HG03354 (cell line): Measurements from ENCODE around the gene SLC43A3.

Source experiments
- ATAC-seq: cut with Tn5 transposase; IDR thresholded peaks from one replicate; pipeline ENCODE4 v1.9.1; 2021; ENCODE audit warnings: mild to moderate bottlenecking; ENCODE audit not compliant: unreplicated experiment, poor library complexity, severe bottlenecking

SLC43A3 gene

GRCh38 chr11:57432149-57432561 is 5.2 kb upstream of the SLC43A3 start:
- ATAC-seq: no peak

DNA sequence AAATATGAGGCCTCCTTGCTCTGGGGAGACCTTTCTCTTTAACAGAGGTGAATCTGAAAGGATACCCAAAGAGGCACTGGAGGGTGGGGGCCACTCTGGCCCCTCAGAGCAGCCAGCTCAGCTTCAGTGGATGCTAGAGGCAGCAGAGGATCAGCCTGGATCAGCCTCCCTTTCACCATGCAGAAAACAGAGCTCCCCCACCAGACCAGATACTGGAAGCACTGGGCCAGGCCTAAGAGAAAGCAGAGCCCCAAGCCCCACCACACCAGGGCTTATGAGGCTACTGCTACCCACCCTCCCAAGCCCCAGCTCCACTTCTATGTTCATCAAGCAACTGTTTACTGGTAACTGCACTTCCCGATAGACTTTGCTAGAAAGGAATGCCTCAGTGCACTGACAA is 4.0 kb upstream of the SLC43A3 start:
- no peak for ATAC-seq

DNA sequence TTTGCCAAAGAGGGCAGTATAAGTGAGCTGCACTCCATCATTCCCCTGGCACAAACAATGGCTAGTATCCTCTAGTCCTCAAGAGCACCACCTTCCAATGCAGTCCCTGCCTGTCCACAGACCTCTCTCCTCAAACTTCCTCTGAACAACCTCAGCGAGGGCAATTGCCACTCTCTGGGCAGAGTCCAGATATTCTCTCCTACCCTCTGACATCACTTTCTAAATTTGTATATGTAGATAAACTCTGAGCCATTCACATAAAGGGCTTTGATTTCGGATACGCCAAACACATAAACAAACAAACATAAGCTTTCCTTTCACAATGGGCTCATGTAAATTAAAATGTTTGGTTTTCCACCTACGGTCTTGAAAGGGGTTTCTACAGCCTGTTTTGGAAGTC is 3.0 kb upstream of the SLC43A3 start:
- ATAC-seq: no peak

GRCh38 chr11:57428643-57429042 is 1.7 kb upstream of the SLC43A3 start:
- ATAC-seq: no peak

- no peak for ATAC-seq
Measured at GRCh38 chr11:57427727-57428082, 784 bp upstream of the SLC43A3 start.

DNA sequence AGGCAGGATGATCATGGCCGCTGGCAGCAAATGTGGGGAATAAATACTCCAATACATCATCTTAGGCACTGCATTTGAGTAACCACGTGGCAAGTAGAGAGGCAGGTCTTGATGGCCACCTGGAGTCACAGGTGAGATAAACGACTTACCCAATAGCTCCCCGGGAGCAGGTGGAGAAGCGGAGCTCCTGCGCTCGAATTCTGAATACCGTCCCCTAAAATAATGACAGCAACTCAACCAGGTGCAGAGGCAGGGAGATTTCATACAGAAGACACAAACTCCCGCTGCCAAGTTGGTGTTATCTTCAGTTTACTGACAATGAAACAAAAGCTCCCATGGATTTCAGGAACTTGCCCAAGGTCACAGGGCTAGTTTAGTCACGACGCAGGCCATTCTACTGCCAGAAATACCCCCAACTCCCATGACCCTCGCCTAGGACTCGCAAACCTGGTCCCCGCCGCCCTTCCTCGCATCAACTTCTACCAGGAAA is 437 bp downstream of the SLC43A3 start:
- no peak for ATAC-seq

DNA sequence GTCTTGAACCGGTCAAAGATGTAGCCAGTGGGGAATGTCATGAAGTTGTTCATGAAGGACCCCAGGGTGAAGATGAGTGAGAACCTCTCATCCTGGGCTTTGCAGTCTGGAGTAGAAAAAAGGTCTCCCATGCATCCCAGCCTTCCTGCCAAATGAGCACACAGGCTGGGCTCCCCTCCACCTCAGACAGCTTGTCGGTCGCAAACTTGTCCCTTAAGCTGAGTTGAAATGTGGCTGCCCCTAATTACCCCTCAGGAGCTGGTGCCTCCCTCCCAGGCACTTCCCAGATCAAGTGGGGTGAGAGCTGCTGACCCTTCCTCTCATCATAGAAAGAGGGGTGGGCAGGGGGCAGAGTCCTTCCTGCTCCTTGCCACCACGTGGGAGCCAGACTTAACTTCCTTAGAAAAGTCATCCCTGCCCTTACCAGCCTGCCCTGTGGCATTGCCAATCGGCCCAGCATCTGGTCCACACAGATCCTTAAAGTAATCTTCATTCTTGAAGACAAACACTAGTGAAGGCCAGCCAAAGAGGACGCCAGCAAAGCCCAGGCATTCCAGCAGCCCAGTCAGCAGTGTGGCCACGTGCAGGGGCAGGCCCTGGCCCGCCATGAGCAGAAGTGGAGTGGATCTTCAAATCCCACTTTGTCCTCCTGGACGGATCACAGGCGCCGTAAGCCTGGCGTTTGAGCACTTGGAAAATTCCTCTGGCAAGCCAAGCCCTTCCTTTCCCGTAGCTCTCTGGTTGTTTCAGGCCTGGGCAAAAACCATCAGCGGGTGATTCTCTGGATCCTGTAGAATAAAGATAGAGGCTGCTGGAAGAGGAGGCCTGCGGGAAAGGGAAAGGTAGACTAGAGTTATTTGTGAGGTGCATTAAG is 1.1 kb downstream of the SLC43A3 start:
- ATAC-seq: no peak

DNA sequence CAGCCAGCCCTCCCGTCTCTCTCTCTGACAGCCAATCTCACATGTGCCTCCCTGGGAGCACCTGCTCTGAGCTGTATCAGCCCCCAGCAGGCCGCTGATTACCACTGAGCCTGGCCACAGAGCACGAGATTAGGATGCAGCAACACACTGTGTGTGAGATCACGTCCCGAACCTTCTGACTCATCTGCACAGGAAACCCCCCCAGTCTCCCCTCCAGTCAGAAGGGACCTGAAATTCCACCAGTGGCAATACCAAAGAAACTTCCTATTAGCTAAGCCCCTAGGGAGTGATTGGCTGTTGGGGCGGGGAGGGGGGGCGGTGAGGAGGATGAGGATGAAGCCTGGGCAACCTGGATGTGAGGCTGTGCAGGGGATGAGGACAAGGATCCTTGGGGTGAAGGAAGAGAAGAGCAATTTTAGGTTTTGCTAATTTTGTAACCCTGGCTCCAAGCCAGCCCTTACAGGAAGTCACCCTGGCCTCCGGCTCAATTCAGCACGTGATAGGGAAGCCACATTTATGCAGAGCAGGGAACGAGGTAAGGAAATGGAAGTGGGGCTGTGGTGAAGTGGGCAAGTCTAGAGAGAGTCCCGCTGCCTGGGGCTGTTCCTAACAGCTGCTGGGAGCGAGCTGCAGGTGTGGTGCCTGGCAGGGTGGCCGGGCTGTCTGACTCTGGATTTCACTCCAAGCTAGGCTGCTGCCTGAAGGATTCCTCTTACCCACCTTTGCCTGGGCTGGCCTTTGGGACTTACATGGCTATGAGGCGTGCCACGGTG is 1.9 kb downstream of the SLC43A3 start:
- peak; percentile 89 for ATAC-seq

- no peak for ATAC-seq
Measured at GRCh38 chr11:57424137-57424791, 2.7 kb downstream of the SLC43A3 start.

DNA sequence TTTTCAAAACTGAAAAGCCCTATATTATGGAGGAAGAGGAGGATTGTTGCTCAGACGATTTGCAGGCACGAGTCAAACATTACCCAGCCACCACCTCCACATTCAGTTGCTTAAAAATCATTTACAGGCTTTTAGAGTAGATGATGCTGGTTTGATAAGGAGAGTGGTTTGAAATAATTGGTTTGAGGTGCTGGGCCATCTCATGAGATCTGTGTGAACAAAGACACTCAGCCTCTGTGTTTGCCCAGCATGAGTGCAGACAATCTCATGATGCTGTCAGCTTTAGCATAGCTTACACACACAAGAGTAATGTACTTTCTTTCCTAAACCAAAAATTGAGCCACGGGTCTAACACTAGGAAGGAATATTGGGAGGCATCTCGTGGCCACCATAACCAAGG is 4.3 kb downstream of the SLC43A3 start:
- ATAC-seq: no peak

DNA sequence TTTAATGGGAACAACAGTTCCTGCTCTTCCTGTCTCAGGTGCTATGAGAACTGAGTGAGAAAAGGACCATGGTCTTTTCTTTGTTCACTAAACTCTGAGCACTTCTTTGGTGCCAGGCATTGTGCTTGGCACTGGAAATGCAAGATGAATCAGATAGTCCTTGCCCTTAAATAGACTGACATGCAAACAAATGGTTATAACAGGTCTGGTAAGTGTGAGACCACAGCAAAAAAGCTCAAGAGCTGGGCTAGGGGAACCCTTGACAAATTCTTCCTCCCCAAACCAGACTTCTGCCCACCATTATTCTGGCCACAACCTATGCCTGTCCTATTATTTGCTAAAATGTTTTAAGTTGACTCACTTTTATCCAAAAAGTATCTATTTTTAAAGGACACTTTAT is 5.1 kb downstream of the SLC43A3 start:
- no peak for ATAC-seq

DNA sequence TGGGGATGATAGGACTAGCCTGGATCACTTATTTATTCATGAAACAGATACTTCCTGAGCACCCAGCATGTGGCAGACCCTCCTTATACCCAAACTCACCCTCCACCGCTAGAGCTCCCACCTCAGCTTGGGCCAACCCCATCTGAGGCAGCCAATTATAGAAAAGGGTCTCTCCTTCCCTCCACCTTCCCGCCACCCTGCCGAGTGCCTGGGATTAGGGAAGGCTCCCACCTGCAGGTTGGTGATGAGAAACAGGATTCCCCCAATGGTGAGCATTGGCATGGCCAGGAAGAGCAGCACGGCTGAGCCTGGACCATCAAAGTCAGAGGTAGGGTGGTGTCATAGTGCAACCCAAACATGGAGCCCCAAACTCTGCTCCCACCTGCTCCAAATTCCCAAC is 5.9 kb downstream of the SLC43A3 start:
- no peak for ATAC-seq

GRCh38 chr11:57419146-57419545 is 7.8 kb downstream of the SLC43A3 start:
- no peak for ATAC-seq

- no peak for ATAC-seq
Measured at GRCh38 chr11:57418131-57418530, 8.8 kb downstream of the SLC43A3 start.

DNA sequence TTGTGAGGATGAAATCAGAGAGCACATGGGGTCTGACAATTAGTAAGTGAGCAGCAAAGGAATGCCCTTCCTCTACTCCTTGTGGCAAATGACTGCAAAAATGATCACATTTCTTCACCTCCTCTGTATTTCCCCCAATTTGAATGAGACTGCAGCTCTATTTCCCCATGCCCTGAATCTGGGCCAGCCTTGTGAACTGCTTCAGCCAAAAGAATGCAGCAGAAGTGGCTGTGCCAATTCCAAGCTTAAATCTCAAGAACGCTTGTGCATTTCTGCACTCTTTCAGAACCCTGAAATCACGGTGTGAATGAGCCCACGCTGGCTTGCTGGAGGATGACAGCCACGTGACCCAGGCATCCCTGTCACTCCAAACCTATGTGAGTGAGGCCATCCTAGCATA is 9.9 kb downstream of the SLC43A3 start:
- ATAC-seq: no peak

DNA sequence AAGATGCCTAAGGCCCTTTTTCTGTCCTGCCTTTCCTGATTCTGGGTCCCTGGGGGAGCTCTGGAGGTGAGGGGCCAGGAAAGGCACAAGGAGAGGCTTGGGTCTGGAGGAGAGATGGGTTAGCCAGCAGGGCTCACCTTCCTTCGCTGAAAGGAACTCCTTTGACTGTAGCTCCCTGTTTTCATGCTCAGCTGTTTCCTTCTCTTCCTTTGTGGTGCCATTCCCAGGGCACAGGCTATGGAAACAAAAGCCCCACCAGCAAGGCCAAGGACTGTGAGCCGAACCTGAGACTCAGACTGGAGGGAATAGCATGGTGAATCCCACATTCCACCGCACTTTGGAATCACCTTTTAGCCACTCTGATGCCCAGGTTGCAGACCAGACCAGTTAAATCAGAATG is 10.5 kb downstream of the SLC43A3 start:
- ATAC-seq: no peak

GRCh38 chr11:57414612-57415212 is 12.2 kb downstream of the SLC43A3 start:
- no peak for ATAC-seq

DNA sequence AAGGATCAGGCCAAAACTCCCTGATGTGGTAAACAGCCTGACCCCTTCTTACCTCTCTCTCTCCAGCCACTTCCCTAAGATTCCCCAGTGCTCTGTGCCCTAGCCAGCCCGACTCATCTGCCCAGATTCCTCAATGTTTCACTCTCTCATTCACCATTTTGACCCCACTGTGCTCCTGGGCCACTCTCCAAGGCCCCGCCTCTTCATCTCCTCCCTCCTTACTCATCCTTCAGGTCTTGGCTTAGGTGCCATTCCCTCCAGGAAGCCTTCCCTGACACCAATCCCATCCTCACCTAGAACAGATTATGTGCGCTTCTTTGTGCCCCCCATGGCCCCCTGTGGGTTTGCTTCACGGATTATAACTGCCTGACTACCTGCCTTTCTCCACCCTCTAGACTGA is 13.2 kb downstream of the SLC43A3 start:
- no peak for ATAC-seq

DNA sequence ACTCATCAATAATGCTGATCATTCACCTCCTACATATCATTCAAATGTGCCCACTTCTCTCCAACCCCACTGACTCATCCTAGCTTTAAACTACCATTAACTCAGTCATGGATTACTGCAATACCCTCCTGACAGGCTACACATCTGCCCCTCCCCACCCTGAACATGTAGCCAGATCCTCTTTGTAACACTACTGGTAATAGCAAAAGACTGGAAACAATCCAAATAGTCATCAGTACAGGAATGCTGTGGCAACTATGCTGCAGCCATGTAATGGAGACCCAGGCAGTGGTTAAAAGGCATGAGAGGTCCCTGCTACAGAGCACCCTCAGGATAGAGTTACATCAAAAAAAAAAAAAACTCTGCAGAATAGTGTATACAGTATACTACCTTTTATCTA is 16.6 kb downstream of the SLC43A3 start:
- ATAC-seq: no peak
